K562 (cell line): ENCODE data around the gene NUDT1. TPM values are rescaled to one million over a fixed set of nuclear protein-coding genes. Genes with fewer than 3 reads are reported as not detected.

ENCODE experiments used
- ATAC-seq: fragments of 200-7000 bp; cut with Tn5 transposase; 3 replicates; pipeline ENCODE4 v1.9.1; 2020; ENCODE audit warnings: moderate library complexity
- BruUV-seq: library from RNA; stranded (reverse); fragments of 400-500 nt; replicated peaks from 2 replicates; lab custom pipeline; 2021; lab: Mats Ljungman, UMichigan
- CTCF ChIA-PET: fragments of 300-600 bp; formaldehyde crosslinking; extraction: SDS; loops from one replicate; lab custom pipeline; 2021; ENCODE audit warnings: low intra/inter-chr PET ratio; lab: Yijun Ruan, JAX
- POLR2A ChIA-PET: fragments of 300-600, 350-650 bp; sonication (Branson Sonifier 250); formaldehyde crosslinking; extraction: SDS; loops from one replicate; lab custom pipeline; 2021; ENCODE audit warnings: antibody characterized with exemption, inconsistent platforms; lab: Yijun Ruan, JAX
- DNase-seq, 4 experiments: peaks; one replicate each; pipeline versions ENCODE4 v3.0.0 to v3.0.0-alpha.2; 2011 to 2018; ENCODE audit warnings: low spot score in 3 of 4, mixed read lengths in 3 of 4; ENCODE audit errors: extremely low read depth in 1 of 4
- FAIRE-seq: peaks from 2 replicates; lab custom pipeline; 2011; peaks lifted over from hg19 to GRCh38; lab: Jason Lieb, UNC
- H2AFZ ChIP-seq: 2 replicates; pipeline ENCODE4 v1.6.0; 2011; ENCODE audit warnings: low read depth, low read length, control low read depth, inconsistent platforms
- H3K27ac ChIP-seq: fragments of 200-600 bp; 3 replicates; pipeline ENCODE4 v1.8.0; 2011; ENCODE audit warnings: low read depth, mild to moderate bottlenecking, control low read depth, inconsistent platforms, low read length, moderate library complexity, mixed read lengths; ENCODE audit errors: extremely low read depth
- H3K27me3 ChIP-seq, 2 experiments: fragments of 300-600 bp in 1 of 2; 2 replicates in 1 of 2; 3 replicates in 1 of 2; pipeline versions ENCODE4 v1.6.0 to v1.8.0; 2011; ENCODE audit warnings: inconsistent platforms in 2 of 2, low read length in 2 of 2, mild to moderate bottlenecking in 1 of 2, mixed read lengths in 1 of 2, moderate library complexity in 1 of 2; ENCODE audit not compliant: control insufficient read depth in 2 of 2, insufficient read depth in 2 of 2
- H3K36me3 ChIP-seq: fragments of 300-600 bp; 3 replicates; pipeline ENCODE4 v1.8.0; 2011; ENCODE audit warnings: mild to moderate bottlenecking, low read length, inconsistent platforms; ENCODE audit not compliant: control insufficient read depth, insufficient read depth
- H3K4me1 ChIP-seq, 2 experiments: fragments of 200-600 bp in 1 of 2; replicated peaks in 1 of 2; 2 replicates in 1 of 2; 3 replicates in 1 of 2; pipeline versions ENCODE4 v1.5.1 to v1.8.0; 2011; ENCODE audit warnings: inconsistent platforms in 2 of 2, low read length in 2 of 2, mild to moderate bottlenecking in 1 of 2, mixed read lengths in 1 of 2, moderate library complexity in 1 of 2; ENCODE audit not compliant: control insufficient read depth in 2 of 2, insufficient read depth in 2 of 2
- H3K4me2 ChIP-seq: 2 replicates; pipeline ENCODE4 v1.6.1; 2011; ENCODE audit warnings: low read length, control low read depth, inconsistent platforms, mixed read lengths; ENCODE audit not compliant: insufficient read depth
- H3K4me3 ChIP-seq: fragments of 200-600 bp; sonication (generic), shearing (Covaris generic); 2 replicates; pipeline ENCODE4 v1.5.1; 2016; ENCODE audit warnings: control low read depth, inconsistent platforms
- H3K79me2 ChIP-seq: fragments of 200-600 bp; 3 replicates; pipeline ENCODE4 v1.8.0; 2011; ENCODE audit warnings: low read length, inconsistent platforms; ENCODE audit not compliant: control insufficient read depth, insufficient read depth
- H3K9ac ChIP-seq, 2 experiments: 2 replicates each; pipeline versions ENCODE4 v1.6.0 to v1.6.1; 2011; ENCODE audit warnings: low read depth in 2 of 2, low read length in 2 of 2, control low read depth in 1 of 2, inconsistent platforms in 1 of 2, mild to moderate bottlenecking in 1 of 2, mixed read lengths in 1 of 2; ENCODE audit not compliant: insufficient read depth in 1 of 2
- H3K9me1 ChIP-seq: one replicate; pipeline ENCODE4 v1.6.0; 2011; ENCODE audit warnings: inconsistent platforms, mild to moderate bottlenecking, low read length, moderate library complexity; ENCODE audit not compliant: control insufficient read depth, insufficient read depth
- H3K9me3 ChIP-seq: replicated peaks from 2 replicates; pipeline ENCODE4 v1.5.1; 2011; ENCODE audit warnings: low read depth, low read length, inconsistent platforms; ENCODE audit not compliant: control insufficient read depth, insufficient read depth
- H4K20me1 ChIP-seq: replicated peaks from 2 replicates; pipeline ENCODE4 v1.6.1; 2011; ENCODE audit warnings: low read length, inconsistent platforms, mixed read lengths; ENCODE audit not compliant: control insufficient read depth, insufficient read depth
- SAFB2 ChIP-seq: fragments of 200-400 bp; formaldehyde crosslinking; IDR thresholded peaks from 2 replicates; pipeline ENCODE4 v1.6.1; 2018; ENCODE audit warnings: borderline replicate concordance, low read length, low read depth, moderate library complexity; ENCODE audit not compliant: severe bottlenecking
- ZBTB7A ChIP-seq: IDR thresholded peaks from 2 replicates; pipeline ENCODE4 v1.6.1; 2011; ENCODE audit warnings: low read depth, mild to moderate bottlenecking, low read length, moderate library complexity, borderline replicate concordance; ENCODE audit not compliant: control insufficient read depth
- ZZZ3 ChIP-seq: fragments of 450-650 bp; IDR thresholded peaks from 2 replicates; pipeline ENCODE4 v1.6.1; 2016; ENCODE audit warnings: antibody characterized with exemption, mild to moderate bottlenecking, moderate library complexity
- WGBS: fragments of 100-300 bp; shearing (Covaris generic); methylation state at CpG from one replicate; pipeline ENCODE4 v1.1.6; 2016; ENCODE audit warnings: low coverage, mixed read lengths; ENCODE audit not compliant: insufficient coverage; ENCODE audit errors: missing lambda C conversion rate; 5-methylcytosine and 5-hydroxymethylcytosine counted together
- in situ Hi-C: fragments of 300-500 bp; cut with MboI; formaldehyde crosslinking; loops from 4 replicates; pipeline ENCODE4 v1.15.0; 2018; ENCODE audit warnings: inconsistent platforms, mixed read lengths
- intact Hi-C: fragments of 100-400 bp; cut with micrococcal nuclease; formaldehyde crosslinking; loops from 2 replicates; pipeline ENCODE4 v1.14.2; 2022
- polyA plus RNA-seq, 8 experiments: library from polyadenylated mRNA; depleted of rRNA in 4 of 8; stranded (reverse) in 5 of 8; unstranded in 3 of 8; fragments of >200 nt; fragmentation: Nextera tagmentation in 2 of 8; fragmentation: Illumina TruSeq in 1 of 8; extraction: Ambion mirVana in 2 of 8; extraction: Trizol in 1 of 8; gene quantifications; 2 replicates each; pipeline versions ENCODE4 v1.2.1 to v1.2.3, GENCODE V29; 2011 to 2014; ENCODE audit warnings: inconsistent platforms in 1 of 8, missing spikeins in 1 of 8
- total RNA-seq, 7 experiments: library from RNA; depleted of rRNA in 6 of 7; stranded (reverse); fragments of >200 nt in 6 of 7; fragmentation: Illumina TruSeq in 2 of 7; extraction: Trizol in 2 of 7; gene quantifications; 2 replicates each; pipeline versions ENCODE4 v1.2.1 to v1.2.3, GENCODE V29; 2011 to 2021; ENCODE audit warnings: low replicate concordance in 1 of 7
- TF ChIP-seq, protein P1 (sequence below): sonication (generic); formaldehyde crosslinking; IDR thresholded peaks from 2 replicates; pipeline ENCODE4 v1.8.1; 2023; ENCODE audit warnings: mild to moderate bottlenecking, missing genetic modification reagents

The NUDT1 gene
- total and polyA plus RNA-seq, 9 of the 15 experiments (the other 6 are each of a cell fraction or from before 2014, with no cell fraction given), result 5.3 to 73.3 (median 29.6) TPM

DNA sequence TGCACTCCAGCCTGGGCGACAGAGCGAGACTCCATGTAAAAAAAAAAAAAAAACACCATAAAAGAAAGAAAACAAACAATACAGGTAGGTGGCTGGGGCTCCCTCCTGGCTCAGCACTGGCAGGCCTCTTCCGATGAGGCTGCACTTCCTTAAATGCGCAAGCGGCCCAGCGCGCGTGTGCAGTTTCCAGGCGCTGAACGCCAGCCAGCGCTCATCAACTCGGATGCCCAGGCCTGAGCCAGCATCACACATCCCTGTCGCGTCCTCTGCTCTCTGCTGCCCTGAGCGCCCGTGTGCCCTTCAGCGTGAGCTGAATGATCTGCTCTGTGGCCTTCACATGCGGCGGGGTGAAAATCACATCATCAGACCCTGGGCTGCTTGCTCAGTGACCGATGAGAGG, 31.8 kb downstream of the NUDT1 start:
- ATAC-seq (no peak), FAIRE-seq (no peak), DNase-seq (no peak)
- Histone ChIP-seq H3K36me3 (peaks cover 45% of the 10 kb centered on the region; the same call in 2 of the 3 replicates), H3K9me1 (no peaks in the 10 kb centered on the region), H3K9ac (no peak overlapping the region), H3K79me2 (no peaks in the 10 kb centered on the region), H3K4me1 (peaks cover 0 to 20% of the 10 kb centered on the region in 2 experiments; a peak in 2 of 5 replicates), H4K20me1 (peaks cover 6% of the 10 kb centered on the region; the same call in 1 of the 2 replicates), H3K27me3 (no peaks in the 10 kb centered on the region), H3K27ac (no peak overlapping the region), H3K4me3 (no peak overlapping the region), H3K9me3 (no peaks in the 10 kb centered on the region), H3K4me2 (no peak overlapping the region), H2AFZ (no peak overlapping the region)
- POLR2A ChIA-PET, result interaction anchor here (0.5 to 1.2 kb wide), 4 partner anchors 25 to 63 kb away, joined by 3 to 6 read pairs (median 4); no protein-coding TSS in a partner anchor
- TF ChIP-seq, protein P1, sequence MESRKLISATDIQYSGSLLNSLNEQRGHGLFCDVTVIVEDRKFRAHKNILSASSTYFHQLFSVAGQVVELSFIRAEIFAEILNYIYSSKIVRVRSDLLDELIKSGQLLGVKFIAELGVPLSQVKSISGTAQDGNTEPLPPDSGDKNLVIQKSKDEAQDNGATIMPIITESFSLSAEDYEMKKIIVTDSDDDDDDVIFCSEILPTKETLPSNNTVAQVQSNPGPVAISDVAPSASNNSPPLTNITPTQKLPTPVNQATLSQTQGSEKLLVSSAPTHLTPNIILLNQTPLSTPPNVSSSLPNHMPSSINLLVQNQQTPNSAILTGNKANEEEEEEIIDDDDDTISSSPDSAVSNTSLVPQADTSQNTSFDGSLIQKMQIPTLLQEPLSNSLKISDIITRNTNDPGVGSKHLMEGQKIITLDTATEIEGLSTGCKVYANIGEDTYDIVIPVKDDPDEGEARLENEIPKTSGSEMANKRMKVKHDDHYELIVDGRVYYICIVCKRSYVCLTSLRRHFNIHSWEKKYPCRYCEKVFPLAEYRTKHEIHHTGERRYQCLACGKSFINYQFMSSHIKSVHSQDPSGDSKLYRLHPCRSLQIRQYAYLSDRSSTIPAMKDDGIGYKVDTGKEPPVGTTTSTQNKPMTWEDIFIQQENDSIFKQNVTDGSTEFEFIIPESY (CRISPR knock-in tag), result peak; percentile 83
- TF ChIP-seq SAFB2 (no peak), ZBTB7A (no peak), ZZZ3 (no peak)
- in situ Hi-C loops (no loop called here), intact Hi-C loops (no loop called here)
- WGBS, result 98% methylated on average over 18 of the region's 20 CpGs
- CTCF ChIA-PET, result no interaction called here
- BruUV-seq, result no TSS peak
